Neural progenitor cell (in vitro differentiated cells): ENCODE measurements around the gene SMC3. TPM values are rescaled to one million over a fixed set of nuclear protein-coding genes. Genes with fewer than 3 reads are reported as not detected.
A peak's percentile ranks its signal among the peaks of the same experiment; 100 is the strongest.

ENCODE experiments used
- DNase-seq: peaks from one replicate; pipeline ENCODE4 v3.0.0-alpha.2; 2016; ENCODE audit warnings: low spot score
- H2AFZ ChIP-seq: fragments of 200-600 bp; sonication (generic); replicated peaks from 2 replicates; pipeline ENCODE4 v1.6.1; 2016; ENCODE audit warnings: antibody characterized with exemption
- H3F3A ChIP-seq: fragments of 200-600 bp; sonication (generic); 2 replicates; pipeline ENCODE4 v1.6.1; 2016; ENCODE audit warnings: antibody characterized with exemption, low read depth
- H3K27ac ChIP-seq: fragments of 200-600 bp; sonication (generic); 2 replicates; pipeline ENCODE4 v1.5.1; 2016; ENCODE audit warnings: mild to moderate bottlenecking
- H3K27me3 ChIP-seq: fragments of 200-600 bp; sonication (generic); 2 replicates; pipeline ENCODE4 v1.6.1; 2016; ENCODE audit warnings: mild to moderate bottlenecking, moderate library complexity
- H3K36me3 ChIP-seq: fragments of 200-600 bp; sonication (generic); 2 replicates; pipeline ENCODE4 v1.5.1; 2016
- H3K4me1 ChIP-seq: fragments of 200-600 bp; sonication (generic); 2 replicates; pipeline ENCODE4 v1.6.1; 2016; ENCODE audit warnings: mixed run types
- H3K4me2 ChIP-seq: fragments of 200-600 bp; sonication (generic); 2 replicates; pipeline ENCODE4 v1.6.1; 2016
- H3K4me3 ChIP-seq: fragments of 200-600 bp; sonication (generic); 2 replicates; pipeline ENCODE4 v1.5.1; 2016
- H3K79me2 ChIP-seq: fragments of 200-600 bp; sonication (generic); 2 replicates; pipeline ENCODE4 v1.6.1; 2016; ENCODE audit warnings: low read depth
- H3K9ac ChIP-seq: fragments of 200-600 bp; sonication (generic); 2 replicates; pipeline ENCODE4 v1.6.1; 2016
- H3K9me3 ChIP-seq: fragments of 200-600 bp; sonication (generic); 2 replicates; pipeline ENCODE4 v1.5.1; 2016; ENCODE audit warnings: low read depth
- H4K20me1 ChIP-seq: fragments of 200-600 bp; sonication (generic); 2 replicates; pipeline ENCODE4 v1.6.1; 2016; ENCODE audit warnings: low read depth
- H3K27ac Mint-ChIP-seq: 3 replicates; pipeline ENCODE4 v1.8.0; 2021; ENCODE audit warnings: mixed read lengths
- H3K27me3 Mint-ChIP-seq: 2 replicates; pipeline ENCODE4 v1.8.0; 2022; ENCODE audit warnings: low read depth, mild to moderate bottlenecking, inconsistent platforms, moderate library complexity, mixed read lengths; ENCODE audit not compliant: insufficient read depth
- H3K36me3 Mint-ChIP-seq: 3 replicates; pipeline ENCODE4 v1.8.0; 2021; ENCODE audit warnings: mixed read lengths
- H3K4me1 Mint-ChIP-seq: 3 replicates; pipeline ENCODE4 v1.8.0; 2021; ENCODE audit warnings: mixed read lengths
- H3K4me3 Mint-ChIP-seq: 3 replicates; pipeline ENCODE4 v1.8.0; 2021; ENCODE audit warnings: mild to moderate bottlenecking, moderate library complexity, mixed read lengths
- H3K9me3 Mint-ChIP-seq: 3 replicates; pipeline ENCODE4 v1.8.0; 2020; ENCODE audit warnings: mixed read lengths
- CTCF ChIP-seq: fragments of 200-600 bp; sonication (generic); IDR thresholded peaks from 2 replicates; pipeline ENCODE4 v1.5.1; 2017; ENCODE audit warnings: antibody characterized with exemption, mild to moderate bottlenecking
- EZH2 ChIP-seq: fragments of 200-600 bp; sonication (generic); IDR thresholded peaks from 2 replicates; pipeline ENCODE4 v1.6.1; 2017; ENCODE audit warnings: antibody characterized with exemption, mild to moderate bottlenecking, moderate library complexity
- EZH2phosphoT487 ChIP-seq: fragments of 200-600 bp; sonication (generic); IDR thresholded peaks from 2 replicates; pipeline ENCODE4 v1.6.1; 2017; ENCODE audit warnings: antibody characterized with exemption
- total RNA-seq: library from RNA; depleted of rRNA; stranded (reverse); fragments of >200 nt; gene quantifications from 2 replicates; pipeline ENCODE4 v1.2.3, GENCODE V29; 2015; ENCODE audit warnings: low replicate concordance

Gene SMC3
- total RNA-seq, 1 donor from 2014 or later, result 109 TPM

DNA sequence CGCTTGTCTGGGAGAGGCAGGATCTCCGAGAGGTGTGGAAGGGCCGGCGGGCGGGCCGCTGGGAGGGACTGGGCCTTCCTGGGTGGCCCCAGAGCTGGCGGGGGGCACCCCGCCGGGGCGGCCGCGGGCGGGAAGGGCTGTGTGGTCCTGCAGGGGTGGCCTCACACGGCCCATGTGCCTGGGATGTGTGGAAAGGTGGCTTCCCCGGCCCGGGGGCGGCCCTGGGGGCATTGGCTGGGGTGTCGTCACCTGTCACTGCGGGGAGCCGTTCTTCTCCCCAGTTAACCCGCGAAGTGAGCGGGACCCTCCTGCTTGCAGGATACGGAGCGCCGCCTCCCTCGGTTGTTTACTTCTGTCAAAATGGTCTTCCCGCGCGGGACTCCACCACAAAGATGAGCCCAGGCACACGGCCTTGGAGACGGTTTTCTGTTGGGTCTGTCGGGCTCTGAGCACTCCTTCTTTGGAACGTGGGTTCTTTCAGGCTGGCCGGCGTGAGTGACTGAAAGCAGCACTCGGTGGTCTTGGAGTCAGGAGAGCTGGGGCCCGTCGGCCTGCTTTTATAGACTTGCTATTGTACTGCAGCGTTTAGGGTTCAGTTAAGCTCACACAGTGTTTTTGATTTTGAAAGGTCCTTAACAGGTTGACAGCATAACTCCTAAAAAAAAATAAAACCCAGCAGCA is 700 bp downstream of the SMC3 start:
- H3K9ac ChIP-seq, result peak overlapping the region; percentile 85
- peaks cover 32% of the 10 kb centered on the region for H3K4me1 ChIP-seq
- H3K27ac Mint-ChIP-seq, result peak overlapping the region; percentile 97
- H3K27me3 Mint-ChIP-seq, result peaks cover 2% of the 10 kb centered on the region
- peaks cover 52% of the 10 kb centered on the region for H4K20me1 ChIP-seq
- H3K4me3 ChIP-seq, result peak overlapping the region; percentile 88
- peak overlapping the region; percentile 86 for H2AFZ ChIP-seq
- peak overlapping the region; percentile 94 for H3K27ac ChIP-seq
- no peaks in the 10 kb centered on the region for H3K27me3 ChIP-seq
- H3K79me2 ChIP-seq, result peaks cover 57% of the 10 kb centered on the region
- no peaks in the 10 kb centered on the region for H3K36me3 ChIP-seq
- H3K4me2 ChIP-seq, result peak overlapping the region; percentile 83
- no peak for TF ChIP-seq EZH2
- TF ChIP-seq CTCF, result no peak
- no peak for TF ChIP-seq EZH2phosphoT487
- no peaks in the 10 kb centered on the region for H3K9me3 ChIP-seq
- peak overlapping the region; percentile 99 for H3K4me3 Mint-ChIP-seq
- peak; percentile 80 for DNase-seq
- H3K9me3 Mint-ChIP-seq, result no peaks in the 10 kb centered on the region
- H3K4me1 Mint-ChIP-seq, result peaks cover 51% of the 10 kb centered on the region
- H3K36me3 Mint-ChIP-seq, result peaks cover 7% of the 10 kb centered on the region
- peaks cover 15% of the 10 kb centered on the region for H3F3A ChIP-seq

GRCh38 chr10:110569122-110569521 is 1.6 kb downstream of the SMC3 start:
- Mint-ChIP-seq H3K27me3 (peaks cover 2% of the 10 kb centered on the region), H3K9me3 (no peaks in the 10 kb centered on the region), H3K4me1 (peaks cover 50% of the 10 kb centered on the region), H3K27ac (no peak overlapping the region), H3K4me3 (peak overlapping the region; percentile 99), H3K36me3 (peaks cover 7% of the 10 kb centered on the region)
- Histone ChIP-seq H3K79me2 (peaks cover 66% of the 10 kb centered on the region), H3K4me1 (peaks cover 36% of the 10 kb centered on the region), H3K27me3 (no peaks in the 10 kb centered on the region), H3K9me3 (no peaks in the 10 kb centered on the region), H3K9ac (peak overlapping the region; percentile 85), H4K20me1 (peaks cover 61% of the 10 kb centered on the region), H3K36me3 (no peaks in the 10 kb centered on the region), H2AFZ (no peak overlapping the region), H3K4me2 (peak overlapping the region; percentile 83), H3K27ac (no peak overlapping the region), H3F3A (peaks cover 15% of the 10 kb centered on the region), H3K4me3 (peak overlapping the region; percentile 88)
- TF ChIP-seq CTCF, result no peak
- TF ChIP-seq EZH2, result no peak
- no peak for TF ChIP-seq EZH2phosphoT487
- DNase-seq, result no peak

GRCh38 chr10:110569736-110570135 is 2.2 kb downstream of the SMC3 start:
- H3K9me3 Mint-ChIP-seq, result no peaks in the 10 kb centered on the region
- no peak for TF ChIP-seq EZH2phosphoT487
- no peak for TF ChIP-seq EZH2
- TF ChIP-seq CTCF, result no peak
- Histone ChIP-seq H3K9me3 (no peaks in the 10 kb centered on the region), H3K4me2 (peak overlapping the region; percentile 83), H2AFZ (no peak overlapping the region), H3K79me2 (peaks cover 72% of the 10 kb centered on the region), H4K20me1 (peaks cover 67% of the 10 kb centered on the region), H3K9ac (no peak overlapping the region), H3F3A (peaks cover 15% of the 10 kb centered on the region), H3K27ac (no peak overlapping the region), H3K27me3 (no peaks in the 10 kb centered on the region), H3K4me1 (peaks cover 38% of the 10 kb centered on the region), H3K4me3 (peak overlapping the region; percentile 88), H3K36me3 (no peaks in the 10 kb centered on the region)
- peaks cover 47% of the 10 kb centered on the region for H3K4me1 Mint-ChIP-seq
- no peak overlapping the region for H3K27ac Mint-ChIP-seq
- peaks cover 2% of the 10 kb centered on the region for H3K27me3 Mint-ChIP-seq
- H3K36me3 Mint-ChIP-seq, result peaks cover 7% of the 10 kb centered on the region
- peak overlapping the region; percentile 99 for H3K4me3 Mint-ChIP-seq
- no peak for DNase-seq
